HEK293 (cell line): ENCODE data around the gene TC2N.

Experiments used
- GLI4 ChIP-seq: fragments of 450-650 bp; formaldehyde crosslinking; IDR thresholded peaks from 2 replicates; pipeline ENCODE4 v1.5.1; 2016; ENCODE audit warnings: missing biosample characterization, missing genetic modification characterization
- REPIN1 ChIP-seq: fragments of 450-650 bp; formaldehyde crosslinking; IDR thresholded peaks from 2 replicates; pipeline ENCODE4 v1.5.1; 2017; ENCODE audit warnings: missing biosample characterization, missing genetic modification characterization, low read depth
- SETDB1 ChIP-seq: IDR thresholded peaks from one replicate; pipeline ENCODE4 v1.6.1; 2017; ENCODE audit warnings: mild to moderate bottlenecking, low read length, moderate library complexity, mixed read lengths; ENCODE audit not compliant: insufficient read length
- ZFHX2 ChIP-seq: fragments of 450-650 bp; formaldehyde crosslinking; conservative IDR thresholded peaks from 2 replicates; pipeline ENCODE4 v1.5.1; 2016; ENCODE audit warnings: missing biosample characterization, missing genetic modification characterization
- ZNF324 ChIP-seq: fragments of 450-650 bp; formaldehyde crosslinking; IDR thresholded peaks from 2 replicates; pipeline ENCODE4 v1.5.1; 2016; ENCODE audit warnings: missing biosample characterization, missing genetic modification characterization
- ZNF426 ChIP-seq: fragments of 450-650 bp; formaldehyde crosslinking; IDR thresholded peaks from 2 replicates; pipeline ENCODE4 v1.5.1; 2017; ENCODE audit warnings: missing biosample characterization, missing genetic modification characterization, mild to moderate bottlenecking, inconsistent platforms, moderate library complexity
- ZNF585B ChIP-seq: fragments of 450-650 bp; formaldehyde crosslinking; IDR thresholded peaks from 2 replicates; pipeline ENCODE4 v1.5.1; 2016; ENCODE audit warnings: missing biosample characterization, missing genetic modification characterization
- TF ChIP-seq, protein P1 (sequence below): fragments of 450-650 bp; formaldehyde crosslinking; IDR thresholded peaks from 2 replicates; pipeline ENCODE4 v1.5.1; 2016; ENCODE audit warnings: missing biosample characterization, missing genetic modification characterization

DNA sequence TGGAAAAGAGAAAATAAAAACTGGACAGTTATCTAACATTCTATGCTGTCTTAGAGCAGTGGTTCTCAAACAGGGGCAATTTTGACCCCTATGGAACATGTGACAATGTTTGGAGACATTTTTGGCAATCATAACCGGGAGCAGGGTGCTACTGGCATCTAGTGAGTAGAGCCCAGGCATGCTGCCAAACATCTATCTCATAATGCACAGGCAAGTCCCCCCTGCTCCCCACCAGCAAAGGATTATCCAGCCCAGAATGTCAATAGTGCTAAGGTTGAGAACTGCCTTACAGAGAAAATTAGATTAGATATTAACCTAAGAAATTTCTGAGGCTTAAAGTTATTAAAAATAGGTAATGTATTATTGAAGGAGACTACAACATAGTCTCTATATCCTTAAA, 112.5 kb downstream of the TC2N start:
- TF ChIP-seq, protein P1, sequence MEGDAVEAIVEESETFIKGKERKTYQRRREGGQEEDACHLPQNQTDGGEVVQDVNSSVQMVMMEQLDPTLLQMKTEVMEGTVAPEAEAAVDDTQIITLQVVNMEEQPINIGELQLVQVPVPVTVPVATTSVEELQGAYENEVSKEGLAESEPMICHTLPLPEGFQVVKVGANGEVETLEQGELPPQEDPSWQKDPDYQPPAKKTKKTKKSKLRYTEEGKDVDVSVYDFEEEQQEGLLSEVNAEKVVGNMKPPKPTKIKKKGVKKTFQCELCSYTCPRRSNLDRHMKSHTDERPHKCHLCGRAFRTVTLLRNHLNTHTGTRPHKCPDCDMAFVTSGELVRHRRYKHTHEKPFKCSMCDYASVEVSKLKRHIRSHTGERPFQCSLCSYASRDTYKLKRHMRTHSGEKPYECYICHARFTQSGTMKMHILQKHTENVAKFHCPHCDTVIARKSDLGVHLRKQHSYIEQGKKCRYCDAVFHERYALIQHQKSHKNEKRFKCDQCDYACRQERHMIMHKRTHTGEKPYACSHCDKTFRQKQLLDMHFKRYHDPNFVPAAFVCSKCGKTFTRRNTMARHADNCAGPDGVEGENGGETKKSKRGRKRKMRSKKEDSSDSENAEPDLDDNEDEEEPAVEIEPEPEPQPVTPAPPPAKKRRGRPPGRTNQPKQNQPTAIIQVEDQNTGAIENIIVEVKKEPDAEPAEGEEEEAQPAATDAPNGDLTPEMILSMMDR (tag by site-specific recombination) = no peak
- no peak for TF ChIP-seq ZFHX2 (tag by site-specific recombination)
- TF ChIP-seq ZNF585B (tag by site-specific recombination) = no peak
- no peak for TF ChIP-seq GLI4 (tag by site-specific recombination)
- TF ChIP-seq ZNF426 (tag by site-specific recombination) = no peak
- no peak for TF ChIP-seq ZNF324
- no peak for TF ChIP-seq SETDB1
- TF ChIP-seq REPIN1 (tag by site-specific recombination) = no peak
